Measurements from ENCODE around the gene AGMAT. TPM values are rescaled to one million over a fixed set of nuclear protein-coding genes. Genes with fewer than 3 reads are reported as not detected.

Gene AGMAT
- total RNA-seq, 6 experiments from 2014 or later = 49.4 to 79.9 (median 66.1) TPM

DNA sequence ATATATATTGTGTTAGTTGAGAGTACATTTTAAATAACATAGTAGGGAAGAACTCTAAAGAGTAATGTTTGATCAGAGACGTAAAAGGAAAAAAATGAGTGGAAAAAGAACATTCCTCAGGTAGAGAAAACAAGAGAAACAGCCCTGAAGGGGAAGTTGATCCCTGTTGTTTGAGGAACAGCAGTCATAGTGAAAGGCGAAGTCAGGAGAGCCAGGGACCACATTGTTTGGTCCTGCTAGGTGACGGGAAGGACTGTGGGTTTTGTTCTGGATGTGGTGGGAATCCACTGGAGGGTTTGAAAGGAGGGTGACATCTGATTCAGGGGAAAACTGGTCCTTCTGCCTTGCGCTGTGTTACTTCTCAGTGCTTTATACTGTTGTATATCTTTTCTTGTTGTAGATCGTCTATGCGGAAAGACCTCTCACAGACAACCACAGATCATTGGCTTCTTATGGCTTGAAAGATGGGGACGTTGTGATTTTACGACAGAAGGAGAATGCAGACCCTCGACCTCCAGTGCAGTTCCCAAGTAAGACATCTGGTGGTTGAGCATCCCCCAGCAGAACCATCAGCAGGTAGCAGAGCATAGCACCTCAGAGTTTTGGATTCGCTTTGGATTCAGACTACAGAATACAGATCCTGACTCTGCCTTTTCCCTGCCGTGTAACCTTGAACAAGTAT is 41.6 kb upstream of the AGMAT start:
- ATAC-seq (no peak), DNase-seq (no peak)
- H3K4me3 ChIP-seq = no peak overlapping the region
- H3K4me1 ChIP-seq = peaks cover 0 to 59% (median 22%) of the 10 kb centered on the region in 4 donors
- H3K36me3 ChIP-seq = peaks cover 3 to 40% (median 19%) of the 10 kb centered on the region in 4 donors
- intact Hi-C loops (cut with DNase I) = no loop called here
- 77% methylated on average over 6 of the region's 11 CpGs for whole genome bisulfite sequencing (ENCODE audit: insufficient coverage, low coverage, low lambda C conversion rate, missing lambda C conversion rate)
- H3K9me3 ChIP-seq = no peaks in the 10 kb centered on the region
- no peak overlapping the region for H3K27ac ChIP-seq
- TF ChIP-seq, protein P1, sequence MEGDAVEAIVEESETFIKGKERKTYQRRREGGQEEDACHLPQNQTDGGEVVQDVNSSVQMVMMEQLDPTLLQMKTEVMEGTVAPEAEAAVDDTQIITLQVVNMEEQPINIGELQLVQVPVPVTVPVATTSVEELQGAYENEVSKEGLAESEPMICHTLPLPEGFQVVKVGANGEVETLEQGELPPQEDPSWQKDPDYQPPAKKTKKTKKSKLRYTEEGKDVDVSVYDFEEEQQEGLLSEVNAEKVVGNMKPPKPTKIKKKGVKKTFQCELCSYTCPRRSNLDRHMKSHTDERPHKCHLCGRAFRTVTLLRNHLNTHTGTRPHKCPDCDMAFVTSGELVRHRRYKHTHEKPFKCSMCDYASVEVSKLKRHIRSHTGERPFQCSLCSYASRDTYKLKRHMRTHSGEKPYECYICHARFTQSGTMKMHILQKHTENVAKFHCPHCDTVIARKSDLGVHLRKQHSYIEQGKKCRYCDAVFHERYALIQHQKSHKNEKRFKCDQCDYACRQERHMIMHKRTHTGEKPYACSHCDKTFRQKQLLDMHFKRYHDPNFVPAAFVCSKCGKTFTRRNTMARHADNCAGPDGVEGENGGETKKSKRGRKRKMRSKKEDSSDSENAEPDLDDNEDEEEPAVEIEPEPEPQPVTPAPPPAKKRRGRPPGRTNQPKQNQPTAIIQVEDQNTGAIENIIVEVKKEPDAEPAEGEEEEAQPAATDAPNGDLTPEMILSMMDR (IDR thresholded peaks at IDR 0.05) = no peak
- TF ChIP-seq POLR2A (IDR thresholded peaks at IDR 0.05) = no peak
- H3K27me3 ChIP-seq = no peaks in the 10 kb centered on the region

DNA sequence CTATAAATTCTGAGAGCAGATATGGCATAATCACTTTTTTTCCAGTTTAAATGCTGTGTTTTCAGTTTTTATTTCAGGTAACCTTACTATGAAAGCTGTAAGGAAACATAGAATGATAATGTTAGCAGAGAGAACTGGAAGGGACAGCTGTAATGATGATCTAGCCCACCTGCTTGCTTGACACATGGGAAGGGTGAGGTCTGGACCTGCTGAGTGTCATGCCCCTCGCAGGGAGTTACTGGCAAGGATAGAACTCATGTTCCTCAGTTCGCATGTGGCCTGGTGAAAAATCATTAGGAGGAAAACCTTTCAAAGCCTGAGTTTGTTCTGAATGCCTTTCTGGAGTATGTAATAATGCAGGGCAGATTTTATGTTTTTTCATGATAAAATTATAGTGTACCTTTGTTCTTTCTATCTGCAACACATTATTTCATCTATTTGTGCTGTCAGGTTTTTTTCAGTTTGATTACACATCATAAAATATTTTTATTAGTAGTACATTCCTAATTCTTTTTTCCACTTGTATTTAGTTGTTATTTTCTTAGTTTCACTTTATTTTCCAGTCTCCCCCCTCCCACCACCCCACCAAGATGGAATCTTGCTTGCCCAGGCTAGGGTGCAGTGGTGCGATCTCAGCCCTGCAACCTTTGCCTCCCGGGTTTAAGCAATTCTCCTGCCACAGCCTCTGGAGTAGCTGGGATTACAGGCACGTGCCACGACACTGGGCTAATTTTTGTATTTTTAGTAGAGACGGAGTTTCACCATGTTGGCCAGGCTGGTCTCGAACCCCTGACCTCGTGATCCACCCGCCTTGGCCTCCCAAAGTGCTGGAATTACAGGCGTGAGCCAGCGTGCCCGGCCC is 40.4 kb upstream of the AGMAT start:
- Histone ChIP-seq H3K27ac (no peak overlapping the region), H3K27me3 (no peaks in the 10 kb centered on the region), H3K4me3 (no peak overlapping the region), H3K4me1 (peaks cover 0 to 67% (median 26%) of the 10 kb centered on the region in 4 donors), H3K36me3 (peaks cover 0 to 31% (median 15%) of the 10 kb centered on the region in 4 donors), H3K9me3 (no peaks in the 10 kb centered on the region)
- DNase-seq = peak in 1 of 3 donors; percentile 57
- intact Hi-C loops (cut with DNase I) = no loop called here
- TF ChIP-seq, protein P1 (IDR thresholded peaks at IDR 0.05) = no peak
- TF ChIP-seq POLR2A (IDR thresholded peaks at IDR 0.05) = no peak
- WGBS (ENCODE audit: insufficient coverage, low coverage, low lambda C conversion rate, missing lambda C conversion rate) = 39% methylated on average over 13 of the region's 13 CpGs
- peak in 2 of 4 donors; percentile 43 to 63 for ATAC-seq

DNA sequence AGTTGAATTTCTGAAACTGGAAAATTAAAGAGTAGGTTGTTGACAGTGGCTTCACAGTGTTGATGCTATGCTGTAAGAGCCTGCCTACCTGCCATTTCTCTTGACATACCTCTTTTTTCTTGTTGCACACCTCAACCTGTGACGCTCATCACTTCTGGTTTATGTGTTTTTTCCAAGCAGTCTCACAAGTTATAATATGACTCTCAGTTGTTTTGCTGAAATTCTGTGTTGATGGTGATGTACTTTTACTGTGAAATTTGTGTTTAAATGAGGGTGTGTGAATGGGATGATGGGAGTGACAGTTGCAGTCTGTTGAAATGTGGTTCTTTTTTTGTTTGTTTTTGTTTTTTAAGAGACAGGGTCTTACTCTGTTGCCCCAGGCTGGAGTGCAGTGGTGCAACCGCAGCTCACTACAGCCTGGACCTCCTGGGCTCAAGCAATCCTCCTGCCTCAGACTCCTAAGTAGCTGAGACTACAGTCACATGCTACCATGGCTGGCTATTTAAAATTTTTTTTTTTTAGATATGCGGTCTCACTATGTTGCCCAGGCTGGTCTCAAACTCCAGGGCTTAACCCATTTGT is 39.4 kb upstream of the AGMAT start:
- no peak for ATAC-seq
- no peak overlapping the region for H3K4me3 ChIP-seq
- intact Hi-C loops (cut with DNase I) = no loop called here
- H3K9me3 ChIP-seq = no peaks in the 10 kb centered on the region
- no peak overlapping the region for H3K27ac ChIP-seq
- H3K27me3 ChIP-seq = no peaks in the 10 kb centered on the region
- DNase-seq = no peak
- no peak for TF ChIP-seq POLR2A (IDR thresholded peaks at IDR 0.05)
- TF ChIP-seq, protein P1 (IDR thresholded peaks at IDR 0.05) = no peak
- peaks cover 0 to 69% (median 27%) of the 10 kb centered on the region in 4 donors for H3K4me1 ChIP-seq
- H3K36me3 ChIP-seq = peaks cover 0 to 28% (median 10%) of the 10 kb centered on the region in 4 donors
- WGBS (ENCODE audit: insufficient coverage, low coverage, low lambda C conversion rate, missing lambda C conversion rate) = 77% methylated on average over 3 of the region's 3 CpGs

DNA sequence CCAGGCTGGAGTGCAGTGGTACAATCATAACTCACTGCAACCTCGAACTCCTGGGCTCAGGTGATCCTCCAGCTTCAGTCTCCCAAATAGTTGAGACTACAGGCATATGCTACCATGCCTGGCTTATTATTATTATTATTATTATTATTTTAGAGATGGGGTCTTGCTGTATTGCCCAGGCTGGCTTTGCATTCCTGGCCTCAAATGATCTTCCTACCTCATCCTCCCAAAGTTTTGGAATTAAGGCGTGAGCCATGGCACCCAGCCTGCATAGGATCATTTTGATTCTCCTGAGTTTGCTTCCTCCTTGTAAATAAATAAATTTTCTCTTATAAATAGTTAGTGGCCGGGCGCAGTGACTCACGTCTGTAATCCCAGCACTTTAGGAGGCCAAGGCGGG is 38.6 kb upstream of the AGMAT start:
- WGBS (ENCODE audit: insufficient coverage, low coverage, low lambda C conversion rate, missing lambda C conversion rate) = 63% methylated on average over 5 of the region's 6 CpGs
- ATAC-seq (no peak), DNase-seq (no peak)
- H3K4me1 ChIP-seq = peaks cover 0 to 69% (median 27%) of the 10 kb centered on the region in 4 donors
- TF ChIP-seq POLR2A (IDR thresholded peaks at IDR 0.05) = no peak
- TF ChIP-seq, protein P1 (IDR thresholded peaks at IDR 0.05) = no peak
- H3K27me3 ChIP-seq = no peaks in the 10 kb centered on the region
- H3K27ac ChIP-seq = no peak overlapping the region
- H3K4me3 ChIP-seq = no peak overlapping the region
- peaks cover 0 to 20% (median 7%) of the 10 kb centered on the region in 4 donors for H3K36me3 ChIP-seq
- intact Hi-C loops (cut with DNase I) = no loop called here
- H3K9me3 ChIP-seq = no peaks in the 10 kb centered on the region
